ENCODE results near the gene PNPT1.

- TF ChIP-seq, protein P1, sequence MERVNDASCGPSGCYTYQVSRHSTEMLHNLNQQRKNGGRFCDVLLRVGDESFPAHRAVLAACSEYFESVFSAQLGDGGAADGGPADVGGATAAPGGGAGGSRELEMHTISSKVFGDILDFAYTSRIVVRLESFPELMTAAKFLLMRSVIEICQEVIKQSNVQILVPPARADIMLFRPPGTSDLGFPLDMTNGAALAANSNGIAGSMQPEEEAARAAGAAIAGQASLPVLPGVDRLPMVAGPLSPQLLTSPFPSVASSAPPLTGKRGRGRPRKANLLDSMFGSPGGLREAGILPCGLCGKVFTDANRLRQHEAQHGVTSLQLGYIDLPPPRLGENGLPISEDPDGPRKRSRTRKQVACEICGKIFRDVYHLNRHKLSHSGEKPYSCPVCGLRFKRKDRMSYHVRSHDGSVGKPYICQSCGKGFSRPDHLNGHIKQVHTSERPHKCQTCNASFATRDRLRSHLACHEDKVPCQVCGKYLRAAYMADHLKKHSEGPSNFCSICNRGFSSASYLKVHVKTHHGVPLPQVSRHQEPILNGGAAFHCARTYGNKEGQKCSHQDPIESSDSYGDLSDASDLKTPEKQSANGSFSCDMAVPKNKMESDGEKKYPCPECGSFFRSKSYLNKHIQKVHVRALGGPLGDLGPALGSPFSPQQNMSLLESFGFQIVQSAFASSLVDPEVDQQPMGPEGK (CRISPR knock-in tag; IDR thresholded peaks at IDR 0.05; ENCODE audit: borderline replicate concordance): no peak
- TF ChIP-seq, protein P2, sequence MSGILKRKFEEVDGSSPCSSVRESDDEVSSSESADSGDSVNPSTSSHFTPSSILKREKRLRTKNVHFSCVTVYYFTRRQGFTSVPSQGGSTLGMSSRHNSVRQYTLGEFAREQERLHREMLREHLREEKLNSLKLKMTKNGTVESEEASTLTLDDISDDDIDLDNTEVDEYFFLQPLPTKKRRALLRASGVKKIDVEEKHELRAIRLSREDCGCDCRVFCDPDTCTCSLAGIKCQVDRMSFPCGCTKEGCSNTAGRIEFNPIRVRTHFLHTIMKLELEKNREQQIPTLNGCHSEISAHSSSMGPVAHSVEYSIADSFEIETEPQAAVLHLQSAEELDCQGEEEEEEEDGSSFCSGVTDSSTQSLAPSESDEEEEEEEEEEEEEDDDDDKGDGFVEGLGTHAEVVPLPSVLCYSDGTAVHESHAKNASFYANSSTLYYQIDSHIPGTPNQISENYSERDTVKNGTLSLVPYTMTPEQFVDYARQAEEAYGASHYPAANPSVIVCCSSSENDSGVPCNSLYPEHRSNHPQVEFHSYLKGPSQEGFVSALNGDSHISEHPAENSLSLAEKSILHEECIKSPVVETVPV (CRISPR knock-in tag; IDR thresholded peaks at IDR 0.05): no peak
- no peak for TF ChIP-seq GLIS3 (CRISPR knock-in tag; IDR thresholded peaks at IDR 0.05)
- TF ChIP-seq ARNTL (CRISPR knock-in tag; IDR thresholded peaks at IDR 0.05; ENCODE audit: borderline replicate concordance, low read depth): no peak
Measured at GRCh38 chr2:55719852-55720251, 26.2 kb upstream of the PNPT1 start.
